EL (cell line): ENCODE results near the gene RPS6KL1.
A peak's percentile ranks its signal among the peaks of the same experiment; 100 is the strongest.

ENCODE experiments used
- DNase-seq: peaks from one replicate; pipeline ENCODE4 v3.0.0-alpha.2; 2016

Gene RPS6KL1

GRCh38 chr14:74881431-74882102 lies 41.5 kb downstream of the RPS6KL1 start, which contains the start of gene DLST:
DLST (plus strand) TSS chr14:74881916; CDS start chr14:74881954, 38 bp downstream.
- peak; percentile 86 for DNase-seq

- DNase-seq: no peak
Observed at GRCh38 chr14:74879427-74880182, 43.5 kb downstream of the RPS6KL1 start.

- peak; percentile 30 for DNase-seq
Observed at GRCh38 chr14:74875941-74876913, 46.8 kb downstream of the RPS6KL1 start, which contains the start of gene PROX2. PROX2 (minus strand) TSS chr14:74876145; CDS start chr14:74863834, 12,311 bp downstream.

- DNase-seq: no peak
Observed at GRCh38 chr14:74875204-74875603, 47.9 kb downstream of the RPS6KL1 start.

- no peak for DNase-seq
Observed at GRCh38 chr14:74871819-74872218, 51.2 kb downstream of the RPS6KL1 start.

GRCh38 chr14:74868739-74869138 lies 54.3 kb downstream of the RPS6KL1 start:
- DNase-seq: no peak

- DNase-seq: no peak
Observed at GRCh38 chr14:74867673-74868072, 55.4 kb downstream of the RPS6KL1 start.

GRCh38 chr14:74866708-74867389 lies 56.2 kb downstream of the RPS6KL1 start:
- no peak for DNase-seq

- no peak for DNase-seq
Observed at GRCh38 chr14:74865156-74865555, 57.9 kb downstream of the RPS6KL1 start.

GRCh38 chr14:74864198-74864597 lies 58.9 kb downstream of the RPS6KL1 start:
- DNase-seq: no peak

GRCh38 chr14:74863274-74863673 lies 59.8 kb downstream of the RPS6KL1 start:
- DNase-seq: no peak

GRCh38 chr14:74861734-74862090 lies 61.3 kb downstream of the RPS6KL1 start:
- no peak for DNase-seq

GRCh38 chr14:74860899-74861733 lies 61.9 kb downstream of the RPS6KL1 start:
- peak; percentile 82 for DNase-seq

- no peak for DNase-seq
Observed at GRCh38 chr14:74859757-74860552, 63.1 kb downstream of the RPS6KL1 start.

GRCh38 chr14:74858022-74858421 lies 65.0 kb downstream of the RPS6KL1 start:
- no peak for DNase-seq

- DNase-seq: no peak
Observed at GRCh38 chr14:74856366-74856765, 66.7 kb downstream of the RPS6KL1 start.

GRCh38 chr14:74855945-74856344 lies 67.1 kb downstream of the RPS6KL1 start:
- no peak for DNase-seq

GRCh38 chr14:74855021-74855420 lies 68.0 kb downstream of the RPS6KL1 start:
- no peak for DNase-seq
